GM21723 (cell line): ENCODE measurements around the gene CDC42BPB.

ENCODE experiments used
- ATAC-seq: cut with Tn5 transposase; IDR thresholded peaks from one replicate; pipeline ENCODE4 v1.9.1; 2021; ENCODE audit warnings: mild to moderate bottlenecking, moderate library complexity; ENCODE audit not compliant: unreplicated experiment

The CDC42BPB gene

GRCh38 chr14:102945346-102946130, 111.8 kb downstream of the CDC42BPB start:
- ATAC-seq = no peak

- ATAC-seq = no peak
These were observed 112.7 kb downstream of the CDC42BPB start for GRCh38 chr14:102944448-102945330.

- ATAC-seq = no peak
These were observed 113.4 kb downstream of the CDC42BPB start for GRCh38 chr14:102943979-102944378.

GRCh38 chr14:102943454-102943853, 113.9 kb downstream of the CDC42BPB start:
- no peak for ATAC-seq

- no peak for ATAC-seq
These were observed 115.3 kb downstream of the CDC42BPB start for GRCh38 chr14:102942069-102942468.

GRCh38 chr14:102941419-102942011, 115.8 kb downstream of the CDC42BPB start:
- ATAC-seq = no peak

GRCh38 chr14:102940729-102941362, 116.5 kb downstream of the CDC42BPB start:
- no peak for ATAC-seq

GRCh38 chr14:102939820-102940561, 117.4 kb downstream of the CDC42BPB start:
- ATAC-seq = no peak

- no peak for ATAC-seq
These were observed 118.0 kb downstream of the CDC42BPB start for GRCh38 chr14:102939329-102939728.

- ATAC-seq = no peak
These were observed 119.2 kb downstream of the CDC42BPB start for GRCh38 chr14:102938191-102938590.

- ATAC-seq = no peak
These were observed 119.8 kb downstream of the CDC42BPB start for GRCh38 chr14:102937331-102938175.

- no peak for ATAC-seq
These were observed 121.6 kb downstream of the CDC42BPB start for GRCh38 chr14:102935756-102936155.

GRCh38 chr14:102933618-102934231, 123.6 kb downstream of the CDC42BPB start:
- no peak for ATAC-seq

- no peak for ATAC-seq
These were observed 124.7 kb downstream of the CDC42BPB start for GRCh38 chr14:102932484-102933248.

GRCh38 chr14:102931580-102932285, 125.6 kb downstream of the CDC42BPB start:
- ATAC-seq = no peak

GRCh38 chr14:102930753-102931579, 126.4 kb downstream of the CDC42BPB start:
- ATAC-seq = no peak
